Activated CD4-positive, alpha-beta T cell treated with anti-CD3 and anti-CD28 coated beads for 36 hours (primary cell): ENCODE results near the gene AKAP5. TPM values are rescaled to one million over a fixed set of nuclear protein-coding genes. Genes with fewer than 3 reads are reported as not detected.

ENCODE experiments used
- total RNA-seq, 2 experiments: library from RNA; stranded (reverse); gene quantifications; one replicate each; pipeline ENCODE4 v1.2.3, GENCODE V29; 2021

Gene AKAP5
- total RNA-seq, 2 experiments from 2014 or later, result 0.39 to 0.43 TPM

Other genes with a start within 250 kb of the AKAP5 start
- gene ESR2, start 171.1 kb upstream of the AKAP5 start, total RNA-seq, result under 1 TPM; 0.26 to 0.32 TPM
- 100 to 1,000 TPM; 213 to 222 TPM for gene MTHFD1, start 77.1 kb upstream of the AKAP5 start, total RNA-seq
- gene ZBTB25, start 38.3 kb downstream of the AKAP5 start, total RNA-seq, result 10 to 100 TPM; 32.7 to 40.0 TPM
- gene ZBTB1, start 39.3 kb downstream of the AKAP5 start, total RNA-seq, result 10 to 100 TPM; 41.4 to 45.0 TPM
- gene HSPA2, start 75.2 kb downstream of the AKAP5 start, total RNA-seq, result 1 to 10 TPM; 3.2 to 4.1 TPM
- gene PPP1R36, start 84.5 kb downstream of the AKAP5 start, total RNA-seq, result under 1 TPM in 1 of 2 experiments, not detected in 1; 0.14 TPM
- 1 to 10 TPM; 6.3 to 7.1 TPM for gene PLEKHG3, start 238.9 kb downstream of the AKAP5 start, total RNA-seq